ENCODE results near the gene PPRC1. TPM values are rescaled to one million over a fixed set of nuclear protein-coding genes. Genes with fewer than 3 reads are reported as not detected.

The PPRC1 gene
- total RNA-seq, 1 experiment from 2014 or later = 14.7 TPM

- DNase-seq (ENCODE audit: low read depth) = peak; percentile 59
Measured at GRCh38 chr10:102119417-102120141, 13.3 kb upstream of the PPRC1 start.

- DNase-seq (ENCODE audit: low read depth) = peak; percentile 80
Measured at GRCh38 chr10:102120142-102120990, 12.5 kb upstream of the PPRC1 start, which contains the start of gene LDB1. TSS of gene LDB1 (minus strand) at chr10:102120368. CDS start at chr10:102120110, 258 bp downstream.

- DNase-seq (ENCODE audit: low read depth) = peak; percentile 57
Measured at GRCh38 chr10:102120991-102121738, 11.7 kb upstream of the PPRC1 start.

GRCh38 chr10:102121739-102122372 lies 11.0 kb upstream of the PPRC1 start:
- no peak for DNase-seq (ENCODE audit: low read depth)

GRCh38 chr10:102122450-102122849 lies 10.4 kb upstream of the PPRC1 start:
- DNase-seq (ENCODE audit: low read depth) = no peak

GRCh38 chr10:102123223-102123622 lies 9.6 kb upstream of the PPRC1 start:
- no peak for DNase-seq (ENCODE audit: low read depth)

- DNase-seq (ENCODE audit: low read depth) = peak; percentile 29
Measured at GRCh38 chr10:102131286-102132170, 1.3 kb upstream of the PPRC1 start.

- no peak for DNase-seq (ENCODE audit: low read depth)
Measured at GRCh38 chr10:102132193-102132562, 662 bp upstream of the PPRC1 start.

- peak; percentile 70 for DNase-seq (ENCODE audit: low read depth)
Measured at GRCh38 chr10:102133373-102134195, 744 bp downstream of the PPRC1 start.

GRCh38 chr10:102134416-102134815 lies 1.6 kb downstream of the PPRC1 start:
- DNase-seq (ENCODE audit: low read depth) = no peak

GRCh38 chr10:102135956-102136526 lies 3.2 kb downstream of the PPRC1 start:
- no peak for DNase-seq (ENCODE audit: low read depth)

- DNase-seq (ENCODE audit: low read depth) = no peak
Measured at GRCh38 chr10:102139281-102140110, 6.7 kb downstream of the PPRC1 start.

GRCh38 chr10:102140218-102140617 lies 7.4 kb downstream of the PPRC1 start:
- DNase-seq (ENCODE audit: low read depth) = no peak

GRCh38 chr10:102140913-102141540 lies 8.2 kb downstream of the PPRC1 start:
- DNase-seq (ENCODE audit: low read depth) = no peak

- DNase-seq (ENCODE audit: low read depth) = no peak
Measured at GRCh38 chr10:102141583-102142107, 8.8 kb downstream of the PPRC1 start.

- no peak for DNase-seq (ENCODE audit: low read depth)
Measured at GRCh38 chr10:102146971-102147428, 14.2 kb downstream of the PPRC1 start.

GRCh38 chr10:102147561-102147960 lies 14.7 kb downstream of the PPRC1 start:
- DNase-seq (ENCODE audit: low read depth) = no peak

- DNase-seq (ENCODE audit: low read depth) = no peak
Measured at GRCh38 chr10:102148275-102148674, 15.4 kb downstream of the PPRC1 start.
